OCI-LY1 (cell line): ENCODE results near the gene TFB2M.

Experiments
- H2AFZ ChIP-seq: fragments of 200-600 bp; sonication (generic), shearing (Covaris generic); 2 replicates; pipeline ENCODE4 v1.6.0; 2014; ENCODE audit warnings: antibody characterized with exemption, mild to moderate bottlenecking, low read length
- H3F3A ChIP-seq: fragments of 200-600 bp; sonication (generic), shearing (Covaris generic); 2 replicates; pipeline ENCODE4 v1.6.0; 2014; ENCODE audit warnings: mild to moderate bottlenecking, antibody characterized with exemption, low read length, moderate library complexity; ENCODE audit not compliant: insufficient read depth
- H3K27ac ChIP-seq: fragments of 200-600 bp; sonication (generic); 2 replicates; pipeline ENCODE4 v1.5.1; 2014; ENCODE audit warnings: low read length, mixed run types, mild to moderate bottlenecking, low read depth; ENCODE audit not compliant: poor library complexity, severe bottlenecking
- H3K27me3 ChIP-seq: fragments of 200-600 bp; sonication (generic); 2 replicates; pipeline ENCODE4 v1.6.0; 2014; ENCODE audit warnings: antibody characterized with exemption, mild to moderate bottlenecking, low read length, moderate library complexity; ENCODE audit not compliant: insufficient read depth
- H3K36me3 ChIP-seq: fragments of 200-600 bp; sonication (generic); 2 replicates; pipeline ENCODE4 v1.6.1; 2014; ENCODE audit warnings: mild to moderate bottlenecking, antibody characterized with exemption, low read length, moderate library complexity, mixed read lengths; ENCODE audit not compliant: insufficient read depth
- H3K4me1 ChIP-seq: fragments of 200-600 bp; sonication (generic); 2 replicates; pipeline ENCODE4 v1.5.1; 2014; ENCODE audit warnings: mild to moderate bottlenecking, low read length, moderate library complexity; ENCODE audit not compliant: insufficient read depth, severe bottlenecking
- H3K4me2 ChIP-seq: fragments of 200-600 bp; sonication (generic), shearing (Covaris generic); 2 replicates; pipeline ENCODE4 v1.6.1; 2014; ENCODE audit warnings: low read length
- H3K4me3 ChIP-seq: fragments of 200-600 bp; sonication (generic); 2 replicates; pipeline ENCODE4 v1.5.1; 2014; ENCODE audit warnings: low read length, low read depth, mild to moderate bottlenecking, mixed read lengths; ENCODE audit not compliant: poor library complexity, severe bottlenecking
- H3K79me2 ChIP-seq: fragments of 200-600 bp; shearing (Covaris generic); 2 replicates; pipeline ENCODE4 v1.6.1; 2016; ENCODE audit warnings: mixed run types, low read length, mixed read lengths; ENCODE audit not compliant: insufficient read depth
- H3K9ac ChIP-seq: fragments of 200-600 bp; sonication (generic), shearing (Covaris generic); 2 replicates; pipeline ENCODE4 v1.6.1; 2014; ENCODE audit warnings: mild to moderate bottlenecking, low read length, mixed read lengths
- H3K9me2 ChIP-seq: fragments of 200-600 bp; sonication (generic), shearing (Covaris generic); 2 replicates; pipeline ENCODE4 v1.6.1; 2014; ENCODE audit warnings: low read depth, mild to moderate bottlenecking, low read length, mixed read lengths
- H3K9me3 ChIP-seq: fragments of 200-600 bp; shearing (Covaris generic); 2 replicates; pipeline ENCODE4 v1.6.1; 2014; ENCODE audit warnings: low read length, mixed read lengths
- H4K20me1 ChIP-seq: fragments of 200-600 bp; sonication (generic), shearing (Covaris generic); 2 replicates; pipeline ENCODE4 v1.6.0; 2016; ENCODE audit warnings: mild to moderate bottlenecking, low read length; ENCODE audit not compliant: insufficient read depth
- CTCF ChIP-seq: fragments of 200-600 bp; sonication (generic), shearing (Covaris generic); IDR thresholded peaks from 2 replicates; pipeline ENCODE4 v1.5.1; 2017; ENCODE audit warnings: mild to moderate bottlenecking, antibody characterized with exemption, low read length, moderate library complexity, mixed read lengths
- EZH2 ChIP-seq: fragments of 200-600 bp; sonication (generic), shearing (Covaris generic); IDR thresholded peaks from 2 replicates; pipeline ENCODE4 v1.8.0; 2017; ENCODE audit warnings: borderline replicate concordance, mixed run types, mild to moderate bottlenecking, antibody characterized with exemption, low read length, moderate library complexity, mixed read lengths

TFB2M gene

GRCh38 chr1:246569248-246570238, 3.5 kb upstream of the TFB2M start:
- H3K4me2 ChIP-seq, result peak overlapping the region; percentile 70
- H3K9me3 ChIP-seq, result no peaks in the 10 kb centered on the region

GRCh38 chr1:246567646-246568235, 1.7 kb upstream of the TFB2M start:
- Histone ChIP-seq H3K27ac (peak overlapping the region; percentile 81), H3K9ac (peak overlapping the region; percentile 93), H3F3A (no peaks in the 10 kb centered on the region), H3K4me3 (peak overlapping the region; percentile 84), H3K36me3 (peaks cover 15% of the 10 kb centered on the region; the same call in 1 of the 2 replicates), H3K27me3 (no peaks in the 10 kb centered on the region), H3K79me2 (peaks cover 83% of the 10 kb centered on the region), H2AFZ (no peak overlapping the region), H3K4me2 (peak overlapping the region; percentile 79), H4K20me1 (no peaks in the 10 kb centered on the region), H3K9me3 (no peaks in the 10 kb centered on the region), H3K4me1 (peaks cover 69% of the 10 kb centered on the region), H3K9me2 (no peaks in the 10 kb centered on the region)
- TF ChIP-seq EZH2, result no peak
- no peak for TF ChIP-seq CTCF

More at GRCh38 chr1:246569248-246570238, 3.5 kb upstream of the TFB2M start:
- H3F3A ChIP-seq, result no peaks in the 10 kb centered on the region
- peaks cover 90% of the 10 kb centered on the region for H3K79me2 ChIP-seq
- no peaks in the 10 kb centered on the region for H4K20me1 ChIP-seq
- H3K9me2 ChIP-seq, result no peaks in the 10 kb centered on the region
- no peak for TF ChIP-seq EZH2
- TF ChIP-seq CTCF, result no peak
- H3K4me3 ChIP-seq, result peak overlapping the region; percentile 54
- peak overlapping the region; percentile 85 for H3K27ac ChIP-seq
- H3K4me1 ChIP-seq, result peaks cover 73% of the 10 kb centered on the region
- H3K9ac ChIP-seq, result peak overlapping the region; percentile 49
- no peak overlapping the region for H2AFZ ChIP-seq
- no peaks in the 10 kb centered on the region for H3K36me3 ChIP-seq
- H3K27me3 ChIP-seq, result no peaks in the 10 kb centered on the region

- peak overlapping the region; percentile 81 for H3K27ac ChIP-seq
- H3F3A ChIP-seq, result no peaks in the 10 kb centered on the region
- peak overlapping the region; percentile 93 for H3K9ac ChIP-seq
- no peaks in the 10 kb centered on the region for H3K9me2 ChIP-seq
- no peaks in the 10 kb centered on the region for H3K9me3 ChIP-seq
- H2AFZ ChIP-seq, result peak overlapping the region; percentile 36; the same call in 1 of the 2 replicates
- H3K4me1 ChIP-seq, result peaks cover 63% of the 10 kb centered on the region
- peak overlapping the region; percentile 79 for H3K4me2 ChIP-seq
- no peaks in the 10 kb centered on the region for H4K20me1 ChIP-seq
- no peak for TF ChIP-seq EZH2
- peak; percentile 17; the same call in 1 of the 2 replicates for TF ChIP-seq CTCF
- H3K36me3 ChIP-seq, result peaks cover 15% of the 10 kb centered on the region; the same call in 1 of the 2 replicates
- no peaks in the 10 kb centered on the region for H3K27me3 ChIP-seq
- H3K79me2 ChIP-seq, result peaks cover 76% of the 10 kb centered on the region
- H3K4me3 ChIP-seq, result peak overlapping the region; percentile 84
Measured at GRCh38 chr1:246566813-246567645, 968 bp upstream of the TFB2M start.
